ENCODE results near the gene MRPS9.

GRCh38 chr2:105039559-105039958, 1.7 kb downstream of the MRPS9 start:
- TF ChIP-seq, protein P1, sequence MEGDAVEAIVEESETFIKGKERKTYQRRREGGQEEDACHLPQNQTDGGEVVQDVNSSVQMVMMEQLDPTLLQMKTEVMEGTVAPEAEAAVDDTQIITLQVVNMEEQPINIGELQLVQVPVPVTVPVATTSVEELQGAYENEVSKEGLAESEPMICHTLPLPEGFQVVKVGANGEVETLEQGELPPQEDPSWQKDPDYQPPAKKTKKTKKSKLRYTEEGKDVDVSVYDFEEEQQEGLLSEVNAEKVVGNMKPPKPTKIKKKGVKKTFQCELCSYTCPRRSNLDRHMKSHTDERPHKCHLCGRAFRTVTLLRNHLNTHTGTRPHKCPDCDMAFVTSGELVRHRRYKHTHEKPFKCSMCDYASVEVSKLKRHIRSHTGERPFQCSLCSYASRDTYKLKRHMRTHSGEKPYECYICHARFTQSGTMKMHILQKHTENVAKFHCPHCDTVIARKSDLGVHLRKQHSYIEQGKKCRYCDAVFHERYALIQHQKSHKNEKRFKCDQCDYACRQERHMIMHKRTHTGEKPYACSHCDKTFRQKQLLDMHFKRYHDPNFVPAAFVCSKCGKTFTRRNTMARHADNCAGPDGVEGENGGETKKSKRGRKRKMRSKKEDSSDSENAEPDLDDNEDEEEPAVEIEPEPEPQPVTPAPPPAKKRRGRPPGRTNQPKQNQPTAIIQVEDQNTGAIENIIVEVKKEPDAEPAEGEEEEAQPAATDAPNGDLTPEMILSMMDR (IDR thresholded peaks at IDR 0.05; ENCODE audit: low read depth, low read length) = no peak
- no peak for TF ChIP-seq EZH2phosphoT487 (IDR thresholded peaks at IDR 0.05; ENCODE audit: low read depth)

Measured in OCI-LY3 (cell line).